GM13976 (cell line): ENCODE data around the gene GLYR1.

Experiments used
- DNase-seq: peaks from one replicate; pipeline ENCODE4 v3.0.0; 2012; ENCODE audit warnings: low spot score
- CTCF ChIP-seq: IDR thresholded peaks from 2 replicates; pipeline ENCODE4 v1.5.1; 2012; ENCODE audit warnings: borderline replicate concordance, mild to moderate bottlenecking; ENCODE audit not compliant: insufficient read depth; ENCODE audit errors: extremely low read depth, missing control alignments, control extremely low read depth
- in situ Hi-C: fragments of 300-500 bp; cut with MboI; formaldehyde crosslinking; loops from one replicate; pipeline ENCODE4 v1.12.0; 2022; ENCODE audit warnings: low sequenced_read_pairs, mixed read lengths, inconsistent platforms; ENCODE audit not compliant: unreplicated experiment

GLYR1 gene

GRCh38 chr16:4836727-4837126, 10.4 kb downstream of the GLYR1 start:
- no peak for DNase-seq
- TF ChIP-seq CTCF = no peak
- in situ Hi-C loops = no loop called here

- TF ChIP-seq CTCF = no peak
These were observed 13.5 kb downstream of the GLYR1 start for GRCh38 chr16:4833584-4833983.

GRCh38 chr16:4832698-4833343, 14.3 kb downstream of the GLYR1 start:
- DNase-seq = no peak
- no peak for TF ChIP-seq CTCF
- in situ Hi-C loops = no loop called here

More at GRCh38 chr16:4833584-4833983, 13.5 kb downstream of the GLYR1 start:
- no peak for DNase-seq
- in situ Hi-C loops = no loop called here

- TF ChIP-seq CTCF = no peak
- no peak for DNase-seq
- in situ Hi-C loops = no loop called here
These were observed 15.5 kb downstream of the GLYR1 start for GRCh38 chr16:4831616-4832015.

- no peak for TF ChIP-seq CTCF
- in situ Hi-C loops = no loop called here
- no peak for DNase-seq
These were observed 16.7 kb downstream of the GLYR1 start for GRCh38 chr16:4830408-4830807.

- TF ChIP-seq CTCF = no peak
- DNase-seq = no peak
- in situ Hi-C loops = no loop called here
These were observed 18.3 kb downstream of the GLYR1 start for GRCh38 chr16:4828567-4829321.
